GM18873 (cell line): ENCODE measurements around the gene ZBTB7C.

Source experiments
- ATAC-seq: cut with Tn5 transposase; IDR thresholded peaks from one replicate; pipeline ENCODE4 v1.9.1; 2021; ENCODE audit warnings: mild to moderate bottlenecking, moderate library complexity, moderate number of reproducible peaks; ENCODE audit not compliant: unreplicated experiment, low FRiP score

ZBTB7C gene

DNA sequence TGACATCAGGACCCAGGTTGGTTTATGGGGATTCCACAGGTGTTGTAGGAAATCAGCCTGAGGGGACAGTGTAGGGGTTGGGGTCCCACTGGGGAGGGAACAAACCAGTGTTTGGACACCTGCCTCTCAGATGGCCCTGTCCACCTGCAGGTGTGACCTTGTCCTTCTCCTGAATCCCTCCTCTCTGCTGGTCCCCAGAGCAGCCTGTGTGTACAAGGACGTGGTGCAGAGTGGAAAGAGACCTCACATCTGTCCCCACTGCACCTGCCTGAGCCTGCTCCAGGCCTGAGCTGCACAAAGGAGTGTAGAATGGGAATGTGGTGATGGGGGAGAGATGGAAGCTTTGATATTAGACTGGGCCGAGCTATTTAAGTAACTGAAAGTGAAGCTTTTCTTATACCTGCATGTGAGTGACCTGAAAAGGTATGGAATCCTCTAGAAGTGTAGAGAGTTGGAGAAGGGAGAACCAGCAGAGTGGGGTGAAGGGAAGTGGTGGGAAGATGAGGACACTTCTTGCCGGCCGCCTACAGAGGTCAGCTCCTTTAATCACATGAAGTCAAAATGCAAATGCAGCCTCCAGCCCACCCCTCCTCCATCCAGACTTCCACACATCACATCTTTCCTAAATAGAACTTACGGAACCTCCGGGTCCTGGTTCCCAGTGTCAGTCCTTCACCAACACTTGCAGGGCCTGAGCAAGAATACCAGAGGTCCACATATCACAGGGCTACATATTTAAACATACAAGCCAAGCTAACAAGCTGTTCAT is 389.4 kb downstream of the ZBTB7C start:
- no peak for ATAC-seq

DNA sequence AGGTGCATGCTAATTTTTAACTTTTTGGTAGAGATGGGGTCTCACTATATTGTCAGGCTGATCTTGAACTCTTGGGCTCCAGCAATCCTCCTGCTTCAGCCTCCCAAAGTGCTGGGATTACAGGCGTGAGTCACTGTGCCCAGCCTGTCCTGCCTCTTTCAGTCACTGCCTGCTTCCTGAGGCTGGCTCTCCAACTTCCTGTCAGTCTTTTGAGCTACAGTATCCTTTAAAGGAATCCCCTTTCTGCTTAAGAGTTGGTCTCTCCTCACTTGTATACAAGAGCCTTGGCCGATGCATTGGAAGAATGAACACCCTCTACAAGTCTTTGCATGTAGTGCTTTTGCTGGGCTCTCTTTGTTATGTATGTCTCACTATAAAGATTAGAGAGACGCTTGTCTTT is 390.3 kb downstream of the ZBTB7C start:
- no peak for ATAC-seq

DNA sequence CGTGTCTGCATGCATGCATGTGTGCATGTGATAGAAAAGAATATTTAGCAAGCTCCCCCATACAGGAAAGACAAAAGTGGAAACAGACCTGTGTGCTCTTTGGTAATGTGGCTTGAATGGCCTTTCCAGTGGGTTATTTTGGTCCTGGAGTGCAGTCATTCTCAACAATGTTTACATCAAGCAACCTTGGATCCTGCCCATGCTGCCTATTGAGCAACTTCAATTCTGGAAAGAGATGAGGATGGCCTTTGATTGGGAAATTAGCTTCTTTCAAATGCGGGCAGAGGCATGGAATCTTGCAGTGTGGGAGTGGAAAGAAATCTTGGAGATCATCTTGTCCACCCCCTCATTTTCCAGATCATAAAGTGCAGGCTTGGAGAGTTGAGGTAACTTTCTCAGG is 391.5 kb downstream of the ZBTB7C start:
- ATAC-seq = no peak

DNA sequence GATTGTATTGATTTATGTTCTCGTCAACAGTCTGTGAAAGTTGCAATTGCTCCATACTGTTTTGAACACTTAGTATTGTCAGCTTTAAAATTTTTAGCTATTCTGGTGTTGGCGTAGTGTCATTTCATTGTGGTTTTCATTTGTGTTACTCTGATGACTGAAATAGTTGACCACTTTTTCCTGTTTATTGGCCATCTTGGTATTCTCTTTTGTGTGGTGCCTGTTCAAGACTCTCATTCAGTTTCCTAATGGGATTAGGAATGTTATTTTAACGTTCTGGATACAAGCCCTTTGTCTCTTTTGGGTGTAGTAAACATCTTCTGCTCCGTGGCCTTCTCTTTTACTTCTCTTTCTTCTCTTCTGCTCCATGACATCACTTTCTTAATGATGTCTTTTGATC is 396.0 kb downstream of the ZBTB7C start:
- no peak for ATAC-seq

DNA sequence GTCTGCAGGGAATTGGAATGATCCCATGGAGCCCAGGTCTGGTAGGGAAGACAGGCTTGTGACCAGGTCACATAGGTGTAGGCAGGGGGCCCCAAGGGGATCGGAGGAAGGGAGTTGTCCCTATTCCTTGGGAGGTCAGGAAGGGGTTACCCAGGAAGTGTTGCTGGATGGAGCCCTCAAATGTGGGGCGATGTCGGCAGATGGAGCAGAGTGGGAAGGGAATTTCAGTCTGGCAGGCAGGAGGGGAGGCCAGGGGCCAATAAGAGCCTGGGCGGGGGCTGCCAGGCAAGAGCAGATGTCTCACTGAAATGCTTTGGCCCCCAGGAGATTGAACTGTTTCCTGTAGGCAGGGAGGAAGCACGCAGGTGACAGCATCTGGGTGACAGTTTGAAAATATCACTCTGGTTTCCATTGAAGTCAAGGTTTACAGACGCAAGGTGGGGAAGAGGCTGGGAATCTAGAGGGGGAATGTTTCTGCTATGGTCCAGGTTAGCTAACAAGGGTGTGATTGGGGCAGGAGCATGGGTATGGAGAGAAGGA is 397.2 kb downstream of the ZBTB7C start:
- no peak for ATAC-seq

DNA sequence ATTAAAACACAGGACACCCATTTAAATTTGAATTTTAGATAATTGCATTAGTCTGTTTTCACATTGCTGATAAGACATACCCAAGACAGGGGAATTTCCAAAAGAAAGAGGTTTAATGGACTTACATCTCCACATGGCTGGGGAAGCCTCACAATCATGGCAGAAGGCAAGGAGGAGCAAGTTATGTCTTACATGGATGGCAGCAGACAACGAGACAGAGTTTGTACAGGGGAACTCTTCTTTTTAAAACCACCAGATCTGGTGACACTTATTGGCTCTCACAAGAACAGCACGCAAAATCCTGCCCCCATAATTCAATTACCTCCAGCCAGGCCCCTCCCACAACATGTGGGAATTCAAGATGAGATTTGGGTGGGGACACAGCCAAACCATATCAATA is 398.9 kb downstream of the ZBTB7C start:
- ATAC-seq = no peak

DNA sequence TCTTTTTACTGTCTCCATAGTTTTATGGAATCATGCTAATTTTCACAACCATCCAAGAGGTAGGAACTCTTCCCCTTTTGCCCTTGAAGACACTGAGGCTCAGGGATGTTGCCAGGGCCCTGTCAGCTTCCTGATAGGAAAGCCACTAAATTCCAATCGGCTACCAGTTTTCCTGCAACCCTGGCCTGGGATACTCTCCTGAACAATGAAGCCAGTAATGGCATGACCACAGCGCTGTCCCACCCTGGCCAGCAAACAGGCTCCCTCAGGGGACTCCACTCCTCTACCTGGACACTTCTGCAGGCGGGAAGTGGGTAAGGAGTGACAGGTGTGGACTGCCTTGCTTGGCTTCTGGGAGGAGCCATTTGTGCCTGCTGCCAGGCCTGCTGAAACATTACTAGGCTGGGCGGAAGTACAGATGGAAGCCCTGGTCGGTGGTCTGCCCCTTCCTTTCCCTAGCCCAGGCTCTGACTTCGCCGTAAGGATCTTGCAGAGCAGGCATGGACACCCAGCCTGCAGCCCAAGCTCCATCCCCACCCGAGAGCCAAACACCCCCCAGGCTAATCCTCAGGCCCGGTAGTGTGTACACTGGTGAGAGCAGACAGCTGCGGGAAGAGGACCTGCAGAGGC is 400.0 kb downstream of the ZBTB7C start:
- ATAC-seq = no peak

DNA sequence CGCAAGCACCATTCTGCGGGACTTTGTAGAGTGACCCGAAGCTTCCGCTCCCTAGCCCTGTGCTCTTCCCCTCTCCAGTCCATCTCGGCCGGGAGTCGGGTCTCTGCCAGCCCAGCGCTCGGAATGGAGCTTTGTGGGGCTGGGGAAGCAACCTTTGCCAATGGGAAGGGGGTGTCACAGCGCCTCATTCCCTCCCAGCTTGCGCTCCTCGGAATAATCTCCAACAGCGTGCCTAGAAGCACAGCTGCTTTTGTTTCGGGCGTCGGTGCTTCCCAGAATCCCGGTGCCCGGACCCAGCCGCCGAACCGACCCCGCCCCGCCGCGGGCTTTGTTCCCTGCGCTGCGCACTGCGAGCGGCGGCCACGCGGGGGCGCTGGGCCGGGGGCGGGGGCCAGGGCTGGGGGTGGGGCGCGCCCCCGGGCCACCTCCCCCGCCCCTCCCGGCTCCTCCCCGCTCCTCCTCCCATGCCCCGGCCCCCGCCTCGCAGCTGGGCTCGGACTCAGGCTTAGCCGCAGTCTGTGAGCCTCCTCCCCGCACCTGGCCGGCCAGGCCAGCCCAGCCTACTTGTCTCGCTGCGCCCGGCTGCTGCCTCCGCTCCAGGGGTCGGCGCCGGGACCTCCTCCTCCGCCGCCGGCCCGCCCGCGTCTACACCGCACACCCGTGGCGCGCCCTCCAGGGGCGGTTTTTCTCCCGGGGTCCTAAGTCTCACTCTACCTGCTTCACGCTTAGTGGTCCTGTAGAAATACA is 401.1 kb downstream of the ZBTB7C start:
- no peak for ATAC-seq

DNA sequence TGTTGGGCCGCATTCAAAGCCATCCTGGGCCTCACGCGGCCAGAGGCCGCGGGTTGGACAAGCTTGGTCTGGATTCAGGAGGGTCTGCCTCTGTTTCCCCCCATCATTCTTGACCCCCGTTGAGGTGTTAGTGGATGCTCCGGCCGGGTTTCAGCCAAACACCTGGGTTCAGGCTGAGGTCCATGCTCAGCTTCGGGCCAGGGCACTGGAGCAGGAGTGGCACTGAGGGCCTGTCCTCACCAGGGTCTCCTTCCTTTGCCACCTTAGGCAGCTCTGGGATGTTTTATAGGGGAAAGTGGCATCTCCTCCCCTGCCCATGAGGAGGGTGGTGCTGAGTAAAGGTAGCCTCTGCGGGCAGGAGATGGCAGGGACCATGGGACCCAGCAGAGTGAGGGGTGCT is 401.8 kb downstream of the ZBTB7C start:
- ATAC-seq = no peak

DNA sequence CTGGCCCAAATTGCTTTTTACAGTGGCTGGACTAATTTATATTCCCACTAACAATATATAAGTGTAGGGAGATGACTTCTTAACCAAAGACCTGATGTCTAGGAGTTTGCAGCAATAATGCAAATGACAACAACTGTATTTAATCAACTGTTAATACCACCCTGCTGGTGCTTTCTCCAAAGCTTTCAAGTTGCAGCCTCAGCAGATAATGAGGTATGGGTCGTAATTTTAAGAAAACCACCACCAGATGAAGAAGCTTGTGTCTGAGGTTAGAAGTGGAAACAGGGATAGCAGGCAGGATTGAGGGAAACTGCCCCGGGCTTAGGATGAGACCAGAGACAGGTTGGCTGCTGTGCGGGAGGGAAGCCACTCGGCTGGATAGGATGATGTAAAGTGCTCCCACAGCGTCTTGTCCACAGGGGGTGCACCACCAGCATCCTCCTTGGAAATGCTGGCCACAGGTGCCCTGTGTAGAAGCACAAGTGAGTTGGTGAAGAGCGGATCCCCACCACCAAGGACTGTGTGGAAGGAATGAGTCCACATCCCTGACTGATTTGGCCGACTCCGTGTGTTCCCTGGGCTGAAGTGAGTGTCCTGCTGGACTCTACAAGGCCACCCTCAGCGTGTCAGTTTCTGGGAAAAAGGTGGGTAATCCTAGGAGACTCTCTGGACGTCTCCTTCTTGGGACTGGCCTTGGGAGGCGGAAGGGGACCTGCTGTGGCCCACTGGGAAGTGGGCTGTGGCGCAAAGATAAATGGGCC is 402.6 kb downstream of the ZBTB7C start:
- ATAC-seq = no peak

DNA sequence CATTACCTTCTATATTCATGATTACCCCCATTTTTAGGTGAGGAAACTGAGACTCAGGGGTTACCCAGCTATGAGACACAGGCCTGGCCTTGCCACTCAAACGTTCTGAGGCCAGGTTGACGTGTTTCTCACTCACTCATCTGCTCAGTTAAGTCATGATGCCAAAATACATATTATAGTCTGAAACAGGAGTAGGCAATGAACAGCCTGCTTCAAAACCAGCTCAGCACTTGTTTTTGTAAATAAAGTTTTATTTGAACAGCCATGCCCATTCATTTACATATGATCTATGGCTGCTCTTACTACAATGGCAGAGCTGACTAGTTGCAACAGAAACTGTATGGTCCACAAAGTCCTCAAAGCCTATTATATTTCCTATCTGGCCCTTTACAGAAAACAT is 404.6 kb downstream of the ZBTB7C start:
- no peak for ATAC-seq

DNA sequence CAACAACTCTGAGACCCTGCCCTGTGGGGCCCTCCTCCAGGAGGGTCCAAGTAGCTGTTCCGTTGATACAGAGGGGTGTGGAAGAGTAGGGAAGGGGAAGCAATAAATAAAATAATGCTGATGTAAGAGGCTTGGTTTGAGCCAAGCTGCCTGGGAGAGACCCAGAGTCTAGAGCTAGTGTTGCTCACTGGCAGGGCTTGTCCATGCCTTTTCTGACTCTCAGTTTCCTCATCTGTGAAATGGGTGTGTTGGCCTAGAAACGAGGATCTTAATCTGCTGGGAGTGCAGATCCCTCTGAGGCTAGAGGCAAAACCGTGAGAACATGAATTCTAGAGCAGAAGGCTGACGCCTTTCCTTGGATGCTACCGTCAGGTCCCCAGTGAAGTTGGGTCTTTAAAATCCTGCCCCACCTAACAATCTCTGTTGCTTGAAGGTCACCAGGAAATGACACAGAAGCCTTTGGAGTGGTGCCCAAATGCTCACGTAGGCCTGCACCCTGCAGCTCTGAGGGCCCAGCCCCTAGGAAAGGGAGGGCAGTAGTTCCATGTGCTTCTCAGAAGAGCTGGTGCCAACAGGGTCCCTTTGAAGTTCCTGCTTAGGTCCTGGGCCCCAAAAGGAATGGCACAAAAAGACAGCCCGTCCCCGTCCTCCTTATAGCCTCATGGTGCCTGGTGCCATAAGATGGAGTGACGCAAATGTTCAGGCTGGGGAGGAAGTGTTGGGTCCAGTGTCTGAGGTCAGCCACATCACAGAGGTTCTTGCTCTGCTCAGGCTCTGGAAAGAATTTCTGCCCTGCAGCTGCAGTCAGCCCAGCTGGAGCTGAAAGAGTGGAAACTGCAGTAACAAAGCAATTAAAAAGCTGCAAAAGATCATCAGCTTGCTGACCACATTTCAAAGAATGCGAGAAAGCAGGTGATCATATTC is 405.5 kb downstream of the ZBTB7C start:
- ATAC-seq = no peak

DNA sequence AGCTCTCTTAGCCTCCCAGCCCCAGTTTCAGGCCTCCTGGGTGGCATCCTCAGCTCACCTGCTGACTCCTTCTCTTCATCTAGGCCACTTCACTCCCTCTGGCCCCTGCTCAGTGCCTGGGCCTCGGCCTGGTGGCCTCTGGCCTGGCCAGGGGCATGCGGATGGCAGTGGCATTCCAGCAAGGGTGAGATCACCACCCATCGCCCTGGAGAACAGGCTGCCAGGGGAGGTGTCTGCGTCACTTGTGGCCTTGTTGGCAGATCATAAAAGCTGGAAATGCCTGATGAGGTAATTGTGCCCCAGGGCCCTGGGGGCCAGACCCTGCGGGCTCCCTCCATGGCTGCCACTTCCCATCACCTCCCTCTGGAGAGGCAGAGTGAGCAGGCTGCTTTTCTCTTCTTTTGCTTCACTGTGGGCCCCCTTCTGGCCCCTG is 406.2 kb downstream of the ZBTB7C start:
- ATAC-seq = no peak

DNA sequence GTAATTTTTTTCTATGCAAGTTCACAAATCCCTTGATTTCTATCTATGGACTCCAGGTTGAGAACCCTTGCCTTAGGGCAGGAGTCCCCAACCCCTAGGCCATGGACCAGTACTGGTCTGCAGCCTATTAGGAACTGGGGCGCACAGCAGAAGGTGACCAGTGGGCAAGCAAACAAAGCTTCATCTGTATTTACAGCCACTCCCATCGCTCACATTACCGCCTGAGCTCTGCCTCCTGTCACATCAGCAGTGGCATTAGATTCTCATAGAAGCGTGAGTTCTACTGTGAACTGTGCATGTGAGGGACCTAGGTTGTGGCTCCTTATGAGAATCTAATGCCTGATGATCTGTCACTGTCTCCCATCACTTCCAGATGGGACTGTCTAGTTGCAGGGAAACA is 408.5 kb downstream of the ZBTB7C start:
- no peak for ATAC-seq

DNA sequence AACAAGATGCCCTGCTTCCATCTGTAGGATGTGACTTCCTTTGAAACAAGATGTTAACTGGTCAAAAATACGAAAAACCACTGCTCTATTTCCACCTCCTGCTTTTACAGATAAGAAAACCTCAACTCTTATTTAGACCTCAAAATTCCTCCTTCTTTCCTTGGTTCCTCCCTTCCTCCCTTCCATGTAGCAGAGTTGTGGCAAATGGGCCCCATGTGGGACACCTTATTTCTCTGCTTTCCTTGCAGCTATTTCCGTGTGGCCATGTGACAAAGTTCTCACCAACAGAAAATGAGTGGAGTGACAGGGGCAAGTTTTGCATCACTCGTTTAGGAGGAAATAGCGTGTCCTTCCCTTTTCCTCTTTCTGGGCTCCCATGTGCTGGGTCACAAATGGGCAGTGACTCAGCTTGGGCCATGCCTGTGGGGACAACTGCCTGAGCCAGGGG is 409.4 kb downstream of the ZBTB7C start:
- no peak for ATAC-seq

DNA sequence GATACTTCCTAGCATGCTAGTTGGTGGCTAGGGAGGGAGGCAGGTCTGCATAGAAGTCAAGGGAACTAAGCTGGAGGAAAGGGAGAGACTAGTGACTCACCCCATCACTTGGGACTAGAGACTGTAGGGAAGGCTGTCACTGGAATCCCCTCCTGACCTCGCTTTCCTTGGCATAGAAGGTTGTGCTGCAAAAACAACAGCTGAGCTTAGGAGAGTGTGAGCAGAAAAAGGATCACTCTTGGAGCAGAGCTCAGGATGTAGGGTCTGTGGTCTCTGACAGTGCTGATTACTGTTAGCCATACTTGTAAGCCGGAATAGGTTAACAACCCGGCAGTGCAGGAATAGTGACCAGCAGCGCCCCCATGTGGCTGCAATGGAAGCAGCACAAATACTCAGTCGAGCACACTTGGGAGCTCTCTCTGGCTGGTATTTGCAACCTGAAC is 411.8 kb downstream of the ZBTB7C start:
- ATAC-seq = no peak

DNA sequence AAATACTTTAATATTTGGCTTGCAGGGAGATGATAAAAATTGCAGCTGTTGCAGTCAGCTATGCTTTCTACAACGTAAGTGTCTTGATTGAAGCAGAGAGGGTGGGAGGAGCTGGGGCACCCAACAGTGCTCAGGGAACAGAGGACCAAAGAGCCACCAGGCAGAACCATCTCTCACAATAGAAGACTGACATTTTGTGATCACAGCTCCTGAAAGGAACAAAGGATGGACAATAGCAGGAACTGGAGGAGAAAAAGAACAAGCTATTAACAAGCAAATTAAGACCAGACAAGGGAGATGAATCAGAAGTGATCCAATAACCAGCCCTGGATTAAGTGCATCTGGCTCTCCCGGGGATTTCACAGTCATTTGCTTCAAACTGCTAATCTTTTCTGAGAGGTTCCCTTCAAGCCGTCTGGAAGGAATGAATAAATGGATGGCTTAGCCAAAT is 413.1 kb downstream of the ZBTB7C start:
- no peak for ATAC-seq

DNA sequence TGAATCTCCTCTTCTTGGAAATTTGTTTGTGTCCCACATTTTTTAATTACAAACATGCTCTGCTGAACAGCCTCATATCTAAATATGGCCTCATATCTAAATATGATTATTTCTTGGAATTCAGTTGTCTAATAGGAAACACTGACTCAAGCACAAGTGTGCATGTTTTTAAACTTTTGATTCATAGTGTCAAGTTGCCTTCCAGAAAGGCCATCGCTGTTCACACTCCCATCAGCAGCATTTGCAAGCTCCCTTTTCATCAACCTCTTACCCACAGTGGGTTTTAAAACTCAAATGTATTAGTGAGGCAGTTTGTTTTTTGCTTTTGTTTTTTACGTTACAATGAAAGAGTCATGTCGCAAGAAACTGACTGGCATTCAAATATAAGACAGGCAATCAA is 413.5 kb downstream of the ZBTB7C start:
- no peak for ATAC-seq

DNA sequence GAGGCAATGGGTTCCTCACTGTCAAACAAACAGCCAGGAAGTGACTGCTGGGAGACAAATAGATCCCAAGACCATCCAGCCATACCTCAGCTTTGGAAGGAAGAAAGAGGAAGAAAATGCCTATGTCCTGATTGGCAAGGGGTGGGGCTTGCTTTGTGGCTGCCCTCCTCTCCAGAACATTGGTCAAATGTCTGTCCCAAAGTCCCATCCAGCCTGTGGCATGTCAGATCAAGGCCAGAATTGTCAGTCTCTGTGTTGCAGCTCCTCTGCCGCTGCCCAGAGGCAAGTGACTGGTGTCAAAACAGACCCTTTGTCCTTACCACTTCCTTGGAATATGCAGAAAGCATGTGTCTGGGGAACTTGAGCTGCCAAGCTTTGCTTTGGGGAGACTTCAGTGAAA is 415.8 kb downstream of the ZBTB7C start:
- ATAC-seq = no peak
